Ovary (tissue), 9 donors: Measurements from ENCODE around the gene JPH4. TPM values are rescaled to one million over a fixed set of nuclear protein-coding genes. Genes with fewer than 3 reads are reported as not detected.

Experiments used
- DNase-seq, 5 donors: peaks; one replicate each; pipeline ENCODE4 v3.0.0-alpha.2; 2019 to 2020
- H3K27ac ChIP-seq, 2 donors: fragments of 200-600 bp; one replicate each; pipeline versions ENCODE4 v1.5.1 to v1.8.0; 2019 to 2022
- H3K27me3 ChIP-seq: fragments of 200-600 bp; one replicate; pipeline ENCODE4 v1.8.0; 2022
- H3K36me3 ChIP-seq: fragments of 200-600 bp; sonication (generic); one replicate; pipeline ENCODE4 v1.5.1; 2019
- H3K4me1 ChIP-seq: one replicate; pipeline ENCODE4 v1.8.1; 2013; ENCODE audit warnings: mild to moderate bottlenecking, moderate library complexity; ENCODE audit not compliant: insufficient read depth
- H3K4me3 ChIP-seq: fragments of 200-600 bp; sonication (generic); one replicate; pipeline ENCODE4 v1.5.1; 2017
- H3K9me3 ChIP-seq, 2 donors: fragments of 200-600 bp in 1 of 2; sonication (generic) in 1 of 2; one replicate each; pipeline versions ENCODE4 v1.5.1 to v1.8.1; 2013 to 2019; ENCODE audit warnings: mild to moderate bottlenecking in 1 of 2, moderate library complexity in 1 of 2
- CTCF ChIP-seq, 3 donors: fragments of 450-650 bp in 2 of 3; fragments of 200-600 bp in 1 of 3; IDR thresholded peaks; one replicate each; pipeline versions ENCODE4 v1.5.1 to v1.8.0; 2016 to 2022; ENCODE audit warnings: antibody characterized with exemption in 3 of 3, mild to moderate bottlenecking in 1 of 3
- EP300 ChIP-seq: sonication (generic); formaldehyde crosslinking; IDR thresholded peaks from one replicate; pipeline ENCODE4 v1.6.1; 2017; ENCODE audit warnings: antibody characterized with exemption
- POLR2A ChIP-seq: fragments of 450-650 bp; IDR thresholded peaks from one replicate; pipeline ENCODE4 v1.6.1; 2017; ENCODE audit warnings: antibody characterized with exemption, mild to moderate bottlenecking, moderate library complexity
- WGBS, 3 donors: extraction: QIAGEN DNeasy Blood & Tissue Kit in 1 of 3; methylation state at CpG; one replicate each; pipeline versions ENCODE4 v1.1.5 to v1.1.7; 2013 to 2017; 5-methylcytosine and 5-hydroxymethylcytosine counted together
- intact Hi-C, 4 donors: fragments of 100-400 bp; cut with DNase I; formaldehyde crosslinking; loops; one replicate each; pipeline versions ENCODE4 v1.11.0 to v1.15.1; 2022 to 2023
- polyA plus RNA-seq, 2 donors: library from polyadenylated mRNA; stranded (reverse); fragments of 200-250 nt in 1 of 2; fragments of 350-450 nt in 1 of 2; fragmentation: Illumina TruSeq in 1 of 2; extraction: RNeasy Lipid Tissue Mini Kit (QIAGEN cat#74804) in 1 of 2; gene quantifications; one replicate each; pipeline ENCODE4 v1.2.3, GENCODE V29; 2013 to 2014
- total RNA-seq, 7 donors: library from RNA; depleted of rRNA in 2 of 7; stranded (reverse); fragments of >200 nt in 2 of 7; fragmentation: NEBNext Ultra II Directional in 3 of 7; extraction: Animal tissue kit (Norgen Biotek cat#: 25700) in 3 of 7; gene quantifications; one replicate each; pipeline versions ENCODE4 v1.1.0 to v1.2.4, GENCODE V29; 2016 to 2023
- donor health status: DM: no; HTN: no; CAD: no; lungs with moderate emphysema.
- donor health status: DM: no; HTN: no; CAD: no.
- donor health status: Bipolar disorder and iron deficiency.
- donor health status: DM: yes; HTN: yes; CAD: no.
- donor health status: DM: no; HTN: no; CAD: no.
- donor health status: DM: yes; HTN: yes; CAD: no.

JPH4 gene
- total and polyA plus RNA-seq, 9 donors, result 7.4 to 43.5 (median 11.5) TPM

GRCh38 chr14:23557521-23557920, 21.1 kb downstream of the JPH4 start:
- H3K4me3 ChIP-seq, result no peak overlapping the region

GRCh38 chr14:23556700-23557440, 21.7 kb downstream of the JPH4 start:
- no peak for DNase-seq
- H3K36me3 ChIP-seq, result no peaks in the 10 kb centered on the region
- H3K4me1 ChIP-seq, result peaks cover 6% of the 10 kb centered on the region
- peak overlapping the region; percentile 82 to 89 for H3K27ac ChIP-seq
- 28 to 45% (median 34%) methylated on average over 15 to 17 of the region's 17 CpGs for WGBS, 3 donors
- no peak for TF ChIP-seq CTCF (IDR thresholded peaks at IDR 0.05)
- no peak for TF ChIP-seq POLR2A
- no peak for TF ChIP-seq EP300
- H3K4me3 ChIP-seq, result peak overlapping the region; percentile 72
- no peaks in the 10 kb centered on the region for H3K9me3 ChIP-seq
- intact Hi-C loops, result loop anchor here in 1 of 4 donors (10.0 kb wide), 1 partner anchor 232 kb away; the partner anchor contains the start of gene PABPN1
- H3K27me3 ChIP-seq, result no peaks in the 10 kb centered on the region

More at GRCh38 chr14:23557521-23557920, 21.1 kb downstream of the JPH4 start:
- peaks cover 6% of the 10 kb centered on the region for H3K4me1 ChIP-seq
- no peak for TF ChIP-seq EP300
- intact Hi-C loops, result loop anchor here in 1 of 4 donors (10.0 kb wide), 1 partner anchor 233 kb away; the partner anchor contains the start of gene PABPN1
- H3K27me3 ChIP-seq, result no peaks in the 10 kb centered on the region
- no peak overlapping the region for H3K27ac ChIP-seq
- no peaks in the 10 kb centered on the region for H3K36me3 ChIP-seq
- no peaks in the 10 kb centered on the region for H3K9me3 ChIP-seq
- WGBS, 3 donors, result 14 to 23% (median 20%) methylated on average over 2 of the region's 2 CpGs
- DNase-seq, result no peak

GRCh38 chr14:23555882-23556699, 22.5 kb downstream of the JPH4 start, which contains the start of gene THTPA:
TSS of gene THTPA (plus strand) at chr14:23556271. CDS start at chr14:23556758, 487 bp downstream.
- H3K27ac ChIP-seq, result peak within 1 kb of the TSS; percentile 82 to 89
- WGBS, 3 donors, result 0% methylated on average over 35 to 54 of the region's 54 CpGs
- DNase-seq, result peak; percentile 88 to 94 (median 91)
- peak within 1 kb of the TSS; percentile 72 for H3K4me3 ChIP-seq
- no peaks in the 10 kb centered on the region for H3K27me3 ChIP-seq
- no peaks in the 10 kb centered on the region for H3K36me3 ChIP-seq
- peaks cover 6% of the 10 kb centered on the region for H3K4me1 ChIP-seq
- TF ChIP-seq POLR2A (no peak), EP300 (no peak), CTCF (IDR thresholded peaks at IDR 0.05) (no peak)
- no peaks in the 10 kb centered on the region for H3K9me3 ChIP-seq
- intact Hi-C loops, result loop anchor here in 1 of 4 donors (10.0 kb wide), 1 partner anchor 231 kb away; the partner anchor contains the start of gene PABPN1

GRCh38 chr14:23555533-23555881, 23.1 kb downstream of the JPH4 start:
- no peak for TF ChIP-seq POLR2A
- no peak for TF ChIP-seq EP300
- TF ChIP-seq CTCF (IDR thresholded peaks at IDR 0.05), result no peak
- Histone ChIP-seq H3K4me1 (peaks cover 9% of the 10 kb centered on the region), H3K4me3 (peak overlapping the region; percentile 72), H3K27me3 (no peaks in the 10 kb centered on the region), H3K36me3 (no peaks in the 10 kb centered on the region), H3K27ac (peak overlapping the region in 1 of 2 donors; percentile 89), H3K9me3 (no peaks in the 10 kb centered on the region)
- WGBS, 3 donors, result 0 to 2% (median 1%) methylated on average over 14 of the region's 14 CpGs
- intact Hi-C loops, result loop anchor here in 1 of 4 donors (10.0 kb wide), 1 partner anchor 231 kb away; the partner anchor contains the start of gene PABPN1
- peak in 1 of 5 donors; percentile 6 for DNase-seq
